GM23248 (cell line): ENCODE measurements around the gene BDH1. TPM values are rescaled to one million over a fixed set of nuclear protein-coding genes. Genes with fewer than 3 reads are reported as not detected.
"Not testable (repeated sequence)": the region's sequence is repeated elsewhere in the genome, so short reads cannot be mapped to it uniquely, and the experiment has no call there.

Experiments used
- DNase-seq: peaks from one replicate; pipeline ENCODE4 v3.0.0-alpha.2; 2015
- H2AFZ ChIP-seq: fragments of 200-600 bp; sonication (generic); 2 replicates; pipeline ENCODE4 v1.6.1; 2016; ENCODE audit warnings: antibody characterized with exemption
- H3F3A ChIP-seq: fragments of 200-600 bp; sonication (generic); 2 replicates; pipeline ENCODE4 v1.6.1; 2016; ENCODE audit warnings: mild to moderate bottlenecking, antibody characterized with exemption, mixed run types; ENCODE audit not compliant: insufficient read depth
- H3K27ac ChIP-seq: fragments of 200-600 bp; sonication (generic); 2 replicates; pipeline ENCODE4 v1.5.1; 2016; ENCODE audit warnings: mild to moderate bottlenecking
- H3K27me3 ChIP-seq: fragments of 200-600 bp; sonication (generic); replicated peaks from 2 replicates; pipeline ENCODE4 v1.6.1; 2016; ENCODE audit warnings: mild to moderate bottlenecking; ENCODE audit not compliant: insufficient read depth
- H3K36me3 ChIP-seq: fragments of 200-600 bp; sonication (generic); 2 replicates; pipeline ENCODE4 v1.6.1; 2016; ENCODE audit warnings: low read depth, mild to moderate bottlenecking
- H3K4me1 ChIP-seq: fragments of 200-600 bp; sonication (generic); 2 replicates; pipeline ENCODE4 v1.6.1; 2016; ENCODE audit warnings: mild to moderate bottlenecking; ENCODE audit not compliant: insufficient read depth
- H3K4me2 ChIP-seq: fragments of 200-600 bp; sonication (generic); one replicate; pipeline ENCODE4 v1.6.1; 2016; ENCODE audit warnings: mild to moderate bottlenecking; ENCODE audit not compliant: unreplicated experiment
- H3K4me3 ChIP-seq: fragments of 200-600 bp; sonication (generic); 2 replicates; pipeline ENCODE4 v1.5.1; 2016; ENCODE audit warnings: mild to moderate bottlenecking
- H3K79me2 ChIP-seq: fragments of 200-600 bp; sonication (generic); 2 replicates; pipeline ENCODE4 v1.6.1; 2016; ENCODE audit warnings: mild to moderate bottlenecking; ENCODE audit not compliant: insufficient read depth
- H3K9ac ChIP-seq: fragments of 200-600 bp; sonication (generic); 2 replicates; pipeline ENCODE4 v1.6.1; 2016; ENCODE audit warnings: mild to moderate bottlenecking
- H3K9me2 ChIP-seq: fragments of 200-600 bp; sonication (generic); 2 replicates; pipeline ENCODE4 v1.6.1; 2016; ENCODE audit warnings: mixed run types, mild to moderate bottlenecking, moderate library complexity; ENCODE audit not compliant: insufficient read depth
- H3K9me3 ChIP-seq: fragments of 200-600 bp; sonication (generic); one replicate; pipeline ENCODE4 v1.6.1; 2017; ENCODE audit warnings: low read depth
- H4K20me1 ChIP-seq: fragments of 200-600 bp; sonication (generic); 2 replicates; pipeline ENCODE4 v1.6.0; 2016; ENCODE audit not compliant: insufficient read depth
- EZH2 ChIP-seq: fragments of 200-600 bp; sonication (generic); IDR thresholded peaks from 2 replicates; pipeline ENCODE4 v1.6.1; 2018; ENCODE audit warnings: antibody characterized with exemption, mild to moderate bottlenecking; ENCODE audit not compliant: insufficient read depth, poor library complexity, severe bottlenecking
- EZH2phosphoT487 ChIP-seq: fragments of 200-600 bp; sonication (generic); IDR thresholded peaks from 2 replicates; pipeline ENCODE4 v1.6.1; 2018; ENCODE audit warnings: antibody characterized with exemption, moderate library complexity, mild to moderate bottlenecking, low read depth; ENCODE audit not compliant: insufficient read depth
- WGBS, 2 experiments: methylation state at CpG; one replicate each; pipeline ENCODE4 v1.1.6; 2015 to 2017; ENCODE audit warnings: low lambda C conversion rate in 2 of 2, low coverage in 1 of 2; ENCODE audit errors: missing lambda C conversion rate in 2 of 2; 5-methylcytosine and 5-hydroxymethylcytosine counted together
- in situ Hi-C: fragments of 300-500 bp; cut with MboI; formaldehyde crosslinking; loops from 2 replicates; pipeline ENCODE4 v1.15.0; 2020
- polyA plus RNA-seq: library from polyadenylated mRNA; unstranded; fragments of >200 nt; fragmentation: Nextera tagmentation; extraction: Ambion mirVana; gene quantifications from 2 replicates; pipeline ENCODE4 v1.2.1, GENCODE V29; 2016
- total RNA-seq: library from RNA; depleted of rRNA; stranded (reverse); fragments of >200 nt; shearing (Covaris generic); gene quantifications from 2 replicates; pipeline ENCODE4 v1.2.3, GENCODE V29; 2014

Gene BDH1
- total and polyA plus RNA-seq, 2 experiments from 2014 or later, result 2.7 to 3.4 TPM

DNA sequence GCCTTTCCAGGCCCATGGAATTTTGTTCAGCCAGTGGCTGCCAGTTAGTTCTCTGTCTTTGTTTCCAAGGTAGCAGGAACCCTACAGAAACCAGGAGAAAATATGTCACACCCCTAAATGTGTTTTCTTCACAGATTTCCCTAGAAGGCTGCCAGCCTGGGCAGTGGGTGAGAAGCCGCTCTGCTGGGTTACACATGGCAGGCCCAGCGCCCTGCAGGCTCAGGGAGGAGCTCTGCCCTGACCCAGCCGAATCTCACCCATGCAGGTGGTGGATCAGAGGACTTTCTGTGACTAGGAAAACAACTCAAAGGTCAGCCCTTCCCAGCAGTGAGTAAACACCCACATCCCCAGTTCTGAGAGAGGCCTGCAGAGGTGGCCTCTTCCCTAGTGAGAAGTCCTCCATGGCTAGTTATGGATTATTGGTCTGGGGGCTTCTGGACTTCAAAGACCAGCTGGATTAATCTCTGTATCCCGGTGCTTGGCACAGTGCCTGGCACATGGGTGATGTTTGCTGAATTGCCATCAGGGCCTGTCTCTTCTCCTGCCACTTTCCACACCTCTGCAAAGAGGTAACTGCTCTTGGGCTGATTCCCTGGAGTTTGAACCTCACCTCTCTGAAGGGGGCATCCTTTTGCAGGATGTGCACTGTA lies 34.7 kb upstream of the BDH1 start:
- WGBS, 2 experiments, result 69% methylated on average over 4 of the region's 4 CpGs
- no peaks in the 10 kb centered on the region for H3K36me3 ChIP-seq
- in situ Hi-C loops, result no loop called here
- DNase-seq, result no peak
- no peak overlapping the region for H2AFZ ChIP-seq
- no peaks in the 10 kb centered on the region for H3K4me1 ChIP-seq
- no peak for TF ChIP-seq EZH2phosphoT487
- no peak for TF ChIP-seq EZH2
- H4K20me1 ChIP-seq, result no peaks in the 10 kb centered on the region
- H3K4me2 ChIP-seq, result no peak overlapping the region
- no peaks in the 10 kb centered on the region for H3K9me2 ChIP-seq
- no peak overlapping the region for H3K4me3 ChIP-seq
- H3F3A ChIP-seq, result no peaks in the 10 kb centered on the region
- no peaks in the 10 kb centered on the region for H3K27me3 ChIP-seq
- H3K9ac ChIP-seq, result no peak overlapping the region
- no peaks in the 10 kb centered on the region for H3K9me3 ChIP-seq
- no peak overlapping the region for H3K27ac ChIP-seq
- no peaks in the 10 kb centered on the region for H3K79me2 ChIP-seq

DNA sequence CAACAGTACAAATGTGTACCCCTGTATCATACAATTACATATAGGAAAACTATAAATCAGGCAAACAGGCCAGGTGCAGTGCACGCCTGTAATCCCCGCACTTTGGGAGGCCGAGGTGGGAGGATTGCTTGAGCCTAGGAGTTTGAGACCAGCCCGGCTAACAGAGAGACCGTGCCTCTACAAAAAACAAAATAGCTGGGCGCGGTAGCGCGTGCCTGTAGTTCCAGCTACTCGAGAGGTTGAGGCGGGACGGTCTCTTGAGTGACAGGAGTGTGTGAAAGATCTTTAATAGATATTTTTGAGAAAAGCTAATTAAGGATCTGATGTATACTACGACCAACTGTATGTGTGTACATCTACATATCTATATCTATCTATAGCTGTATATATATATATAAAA lies 33.8 kb upstream of the BDH1 start:
- no peaks in the 10 kb centered on the region for H3K9me2 ChIP-seq

DNA sequence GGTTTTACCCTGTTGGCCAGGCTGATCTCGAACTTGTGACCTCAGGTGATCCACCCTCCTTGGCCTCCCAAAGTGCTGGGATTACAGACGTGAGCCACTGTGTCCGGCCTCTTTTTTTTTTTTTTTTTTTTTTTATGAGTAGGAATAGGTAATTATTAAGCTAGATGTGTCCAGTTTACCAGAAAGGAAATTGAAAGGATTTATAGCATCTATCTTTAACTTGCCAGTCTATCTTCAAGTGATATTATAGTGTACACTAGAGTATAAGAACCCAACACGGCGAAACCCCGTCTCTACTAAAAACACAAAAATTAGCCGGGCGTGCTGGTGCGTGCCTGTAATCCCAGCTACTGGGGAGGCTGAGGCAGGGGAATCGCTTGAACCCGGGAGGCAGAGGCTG lies 31.0 kb upstream of the BDH1 start:
- H3K4me1 ChIP-seq, H4K20me1 ChIP-seq, H3K9me3 ChIP-seq, in situ Hi-C loops, H3K9ac ChIP-seq, H3K9me2 ChIP-seq, H3K27me3 ChIP-seq, H3K79me2 ChIP-seq, H3K27ac ChIP-seq, H3K4me2 ChIP-seq, H3K4me3 ChIP-seq, DNase-seq, H2AFZ ChIP-seq, H3K36me3 ChIP-seq, H3F3A ChIP-seq: not testable (repeated sequence)
- WGBS, 2 experiments, result 83 to 84% methylated on average over 11 of the region's 11 CpGs

More for the DNA sequence above, 33.8 kb upstream of the BDH1 start:
- Histone ChIP-seq H3K4me1 (no peaks in the 10 kb centered on the region), H3K4me2 (no peak overlapping the region), H3K27me3 (no peaks in the 10 kb centered on the region), H2AFZ (no peak overlapping the region), H3F3A (no peaks in the 10 kb centered on the region), H3K36me3 (no peaks in the 10 kb centered on the region), H3K4me3 (no peak overlapping the region), H3K79me2 (no peaks in the 10 kb centered on the region), H3K9me3 (no peaks in the 10 kb centered on the region), H4K20me1 (no peaks in the 10 kb centered on the region), H3K27ac (no peak overlapping the region), H3K9ac (no peak overlapping the region)
- 79 to 82% methylated on average over 13 of the region's 13 CpGs for WGBS, 2 experiments
- in situ Hi-C loops, result no loop called here
- TF ChIP-seq EZH2, result no peak
- no peak for TF ChIP-seq EZH2phosphoT487
- no peak for DNase-seq

DNA sequence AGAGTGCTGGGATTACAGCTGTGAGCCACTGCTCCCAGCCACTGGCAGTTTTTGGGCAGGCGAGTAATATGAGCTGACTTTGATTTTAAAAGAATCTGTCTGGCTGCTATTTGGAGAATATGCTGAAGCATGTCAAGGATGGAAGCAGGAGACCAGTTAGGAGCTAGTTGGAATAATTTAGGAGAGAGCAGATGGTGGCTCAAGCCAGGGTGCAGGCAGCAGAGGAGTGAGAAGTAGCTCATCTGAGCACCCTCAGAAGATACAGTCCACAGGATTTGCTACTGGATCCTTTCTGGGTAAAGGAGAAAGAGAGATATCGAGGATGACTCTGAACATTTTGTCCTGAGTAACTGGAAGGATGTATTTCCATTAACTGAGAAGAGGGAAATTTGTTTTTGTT lies 30.4 kb upstream of the BDH1 start:
- H3K27me3 ChIP-seq, result no peaks in the 10 kb centered on the region; the same call in 1 of the 2 replicates
- H3K27ac ChIP-seq, result no peak overlapping the region
- DNase-seq, result no peak
- no peak for TF ChIP-seq EZH2phosphoT487
- TF ChIP-seq EZH2, result no peak
- no peaks in the 10 kb centered on the region for H3K9me3 ChIP-seq
- in situ Hi-C loops, result no loop called here
- H3F3A ChIP-seq, result no peaks in the 10 kb centered on the region
- H3K4me2 ChIP-seq, result no peak overlapping the region
- H3K4me3 ChIP-seq, result no peak overlapping the region
- no peaks in the 10 kb centered on the region for H4K20me1 ChIP-seq
- no peak overlapping the region for H2AFZ ChIP-seq
- 59 to 77% methylated on average over 2 of the region's 2 CpGs for WGBS, 2 experiments
- H3K9me2 ChIP-seq, result no peaks in the 10 kb centered on the region
- no peaks in the 10 kb centered on the region for H3K4me1 ChIP-seq
- H3K36me3 ChIP-seq, result no peaks in the 10 kb centered on the region
- no peaks in the 10 kb centered on the region for H3K79me2 ChIP-seq
- no peak overlapping the region for H3K9ac ChIP-seq

DNA sequence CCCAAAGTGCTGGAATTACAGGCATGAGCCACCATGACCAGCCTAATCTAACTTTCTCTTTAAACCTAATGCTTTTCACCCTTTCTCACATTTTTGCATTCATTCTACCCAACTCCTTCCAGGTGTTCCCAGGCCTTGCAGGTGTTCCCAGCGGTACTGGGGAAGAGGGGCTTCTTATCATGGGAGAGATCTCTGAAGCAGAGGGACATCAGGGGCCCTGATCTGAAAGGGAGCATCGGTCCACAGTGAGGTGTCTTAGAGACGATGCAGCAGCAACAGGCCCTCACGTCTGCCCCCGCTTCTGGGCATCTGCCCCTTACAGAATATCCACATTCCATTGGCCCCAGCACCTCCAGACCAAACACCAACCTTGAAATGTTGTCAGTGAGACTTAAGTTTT lies 29.0 kb upstream of the BDH1 start:
- Histone ChIP-seq H3K36me3 (no peaks in the 10 kb centered on the region), H3K4me2 (no peak overlapping the region), H3K4me3 (no peak overlapping the region), H3F3A (no peaks in the 10 kb centered on the region), H3K9me3 (no peaks in the 10 kb centered on the region), H3K79me2 (no peaks in the 10 kb centered on the region), H3K9ac (no peak overlapping the region), H3K27me3 (peaks cover under 1% of the 10 kb centered on the region; the same call in 1 of the 2 replicates), H4K20me1 (no peaks in the 10 kb centered on the region), H3K9me2 (no peaks in the 10 kb centered on the region), H3K27ac (no peak overlapping the region), H3K4me1 (no peaks in the 10 kb centered on the region), H2AFZ (no peak overlapping the region)
- 78 to 81% methylated on average over 5 of the region's 5 CpGs for WGBS, 2 experiments
- TF ChIP-seq EZH2phosphoT487 (no peak), EZH2 (no peak)
- DNase-seq, result no peak
- in situ Hi-C loops, result no loop called here
